NT2/D1 (cell line): ENCODE results near the gene CAPG.

Experiments
- DNase-seq: peaks from one replicate; pipeline ENCODE4 v3.0.0-alpha.2; 2011; ENCODE audit warnings: low read depth, low spot score
- H3K27me3 ChIP-seq: 2 replicates; pipeline ENCODE4 v1.6.0; 2011; ENCODE audit warnings: mild to moderate bottlenecking; ENCODE audit not compliant: insufficient read length, insufficient read depth
- H3K36me3 ChIP-seq: 2 replicates; pipeline ENCODE4 v1.6.1; 2011; ENCODE audit warnings: mild to moderate bottlenecking, low read length, mixed read lengths; ENCODE audit not compliant: insufficient read depth, insufficient read length
- H3K4me1 ChIP-seq: 2 replicates; pipeline ENCODE4 v1.5.1; 2011; ENCODE audit not compliant: insufficient read depth, insufficient read length
- H3K4me3 ChIP-seq: 2 replicates; pipeline ENCODE4 v1.5.1; 2011; ENCODE audit warnings: low read depth; ENCODE audit not compliant: insufficient read length
- H3K9ac ChIP-seq: 2 replicates; pipeline ENCODE4 v1.6.0; 2011; ENCODE audit warnings: low read depth; ENCODE audit not compliant: insufficient read length
- H3K9me3 ChIP-seq: 2 replicates; pipeline ENCODE4 v1.5.1; 2011; ENCODE audit warnings: mild to moderate bottlenecking, low read length; ENCODE audit not compliant: insufficient read depth
- SUZ12 ChIP-seq: IDR thresholded peaks from 2 replicates; pipeline ENCODE4 v1.6.1; 2011; ENCODE audit not compliant: insufficient read length, insufficient read depth; ENCODE audit errors: extremely low read depth
- YY1 ChIP-seq: IDR thresholded peaks from 2 replicates; pipeline ENCODE4 v1.6.1; 2011; ENCODE audit not compliant: insufficient read length, insufficient read depth
- ZNF274 ChIP-seq: IDR thresholded peaks from 2 replicates; pipeline ENCODE4 v1.6.1; 2011; ENCODE audit warnings: mild to moderate bottlenecking, low read depth, low read length

Gene CAPG

DNA sequence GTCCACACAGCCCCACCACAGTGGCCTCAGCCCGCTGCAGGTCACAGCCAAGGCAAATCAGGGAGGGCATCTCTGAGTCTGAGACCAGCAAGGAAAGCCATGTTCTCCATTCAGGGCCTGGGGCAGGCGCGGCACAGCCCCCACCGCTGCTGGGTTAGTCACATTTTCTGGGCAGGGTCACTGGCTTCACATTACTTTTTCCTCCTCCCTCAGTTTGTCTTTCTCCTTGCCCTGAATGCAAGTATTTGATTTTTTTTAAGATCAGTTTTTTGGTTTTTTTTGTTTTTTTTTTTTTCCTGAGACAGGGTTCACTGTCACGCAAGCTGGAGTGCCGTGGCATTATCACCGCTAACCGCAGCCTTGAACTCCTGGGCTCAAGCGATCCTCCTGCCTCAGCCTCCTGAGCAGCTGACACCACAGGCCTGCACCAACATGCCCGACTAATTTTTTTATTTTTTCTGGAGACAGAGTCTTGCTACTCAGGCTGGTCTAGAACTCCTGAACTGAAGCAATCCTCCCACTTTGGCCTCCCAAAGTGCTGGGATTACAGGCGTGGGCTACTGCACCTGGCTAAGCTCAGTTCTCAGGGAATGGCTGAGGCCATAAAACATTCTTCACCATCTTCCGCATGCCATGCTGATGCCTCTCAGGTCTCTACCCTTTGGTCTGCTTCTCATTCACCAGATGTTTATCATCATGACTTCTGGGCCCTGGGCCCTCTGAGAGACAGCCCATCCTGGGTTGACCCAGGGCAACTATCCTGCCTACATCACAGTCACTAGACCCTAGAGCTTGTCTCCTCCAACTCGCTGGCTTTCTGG lies 628 bp upstream of the CAPG start:
- peak overlapping the region; percentile 8 for H3K4me3 ChIP-seq
- H3K36me3 ChIP-seq = no peaks in the 10 kb centered on the region
- H3K27me3 ChIP-seq = no peaks in the 10 kb centered on the region
- DNase-seq = no peak
- TF ChIP-seq SUZ12 (no peak), ZNF274 (no peak), YY1 (no peak)
- H3K4me1 ChIP-seq = peaks cover 8% of the 10 kb centered on the region
- H3K9ac ChIP-seq = peak overlapping the region; percentile 32
- no peaks in the 10 kb centered on the region for H3K9me3 ChIP-seq

DNA sequence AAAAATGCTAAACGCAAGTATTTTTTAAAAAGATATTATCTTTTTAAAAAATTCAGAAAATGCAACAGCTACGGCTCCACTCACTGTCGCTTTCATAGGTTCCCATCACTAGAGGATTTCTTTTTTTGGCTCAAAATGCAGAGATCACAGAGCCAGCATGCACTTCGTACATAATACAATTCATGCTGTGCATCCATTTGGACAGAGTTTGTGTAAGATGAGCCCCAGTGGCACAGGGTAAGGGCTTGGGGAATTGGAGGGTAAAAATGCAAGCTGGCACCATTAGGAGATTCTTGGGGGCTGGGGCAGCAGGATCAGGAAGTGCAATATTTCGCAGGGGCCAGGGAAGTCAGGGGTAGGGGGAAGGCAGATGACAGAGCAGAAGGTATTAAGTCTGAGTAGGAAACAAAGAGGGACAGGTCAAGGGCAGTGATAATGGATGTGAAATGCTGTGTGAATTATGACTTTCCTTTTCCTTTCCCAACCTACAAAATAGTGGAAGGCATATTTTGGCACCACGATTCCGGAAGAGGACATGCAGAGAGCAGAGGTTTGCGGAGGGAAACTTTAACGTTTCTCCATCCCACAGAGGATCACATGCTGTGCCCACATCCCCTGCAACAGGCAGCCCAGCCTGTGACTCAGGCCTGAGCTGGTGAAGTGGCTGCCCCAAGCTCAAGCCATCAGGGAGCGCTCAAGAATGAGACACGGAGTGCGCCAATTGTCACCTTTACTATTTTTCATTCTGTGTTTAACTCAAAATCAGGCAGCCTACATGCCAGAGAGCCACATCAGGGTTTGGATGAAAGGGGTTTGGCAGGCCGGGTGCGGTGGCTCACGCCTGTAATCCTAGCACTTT lies 4.7 kb downstream of the CAPG start:
- Histone ChIP-seq H3K27me3 (no peaks in the 10 kb centered on the region), H3K36me3 (peaks cover 18% of the 10 kb centered on the region), H3K9ac (no peak overlapping the region), H3K4me1 (peaks cover 5% of the 10 kb centered on the region), H3K4me3 (no peak overlapping the region), H3K9me3 (peaks cover 5% of the 10 kb centered on the region)
- TF ChIP-seq YY1 (no peak), ZNF274 (no peak), SUZ12 (no peak)
- DNase-seq = no peak

DNA sequence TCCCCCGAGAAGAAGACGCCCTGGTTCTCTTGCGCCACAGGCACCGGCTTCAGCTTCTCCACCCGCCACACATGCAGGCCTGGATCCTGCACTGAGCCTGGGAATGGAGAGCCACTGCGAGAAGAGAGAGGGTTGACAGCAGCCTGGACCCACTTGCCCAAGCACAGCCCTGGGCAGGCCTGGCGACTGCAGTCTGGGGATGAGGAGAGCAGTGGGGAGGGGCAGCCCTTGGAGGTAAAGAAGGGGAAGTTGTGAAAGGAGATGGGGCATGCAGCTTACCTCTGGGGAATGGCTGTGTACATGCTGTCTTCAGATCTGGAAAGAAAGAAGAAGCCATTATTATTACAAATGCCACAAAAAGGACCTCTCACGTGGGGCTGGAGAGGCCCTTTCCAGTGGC lies 8.3 kb downstream of the CAPG start:
- Histone ChIP-seq H3K9me3 (peaks cover 5% of the 10 kb centered on the region), H3K36me3 (peaks cover 44% of the 10 kb centered on the region), H3K4me1 (peaks cover 2% of the 10 kb centered on the region), H3K27me3 (no peaks in the 10 kb centered on the region), H3K9ac (no peak overlapping the region), H3K4me3 (no peak overlapping the region)
- no peak for TF ChIP-seq SUZ12
- TF ChIP-seq YY1 = no peak
- TF ChIP-seq ZNF274 = no peak
- DNase-seq = no peak

DNA sequence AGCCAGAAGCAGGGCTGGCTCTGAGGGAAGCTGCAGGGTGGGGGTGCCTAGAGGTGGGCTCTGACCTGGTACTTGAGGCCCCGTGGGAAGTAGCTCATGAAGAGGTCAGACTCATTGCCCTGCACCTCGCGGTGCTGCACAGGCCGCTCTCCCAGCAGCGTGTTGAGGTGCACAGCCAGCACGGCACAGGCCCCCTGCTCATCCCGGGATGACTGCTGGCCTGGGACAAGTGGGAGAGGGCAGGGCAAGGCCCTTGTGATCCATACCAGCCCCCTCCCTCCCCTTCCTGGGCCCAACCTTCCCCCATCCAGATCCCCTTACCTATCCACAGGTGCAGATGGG lies 8.7 kb downstream of the CAPG start:
- Histone ChIP-seq H3K4me3 (no peak overlapping the region), H3K9ac (no peak overlapping the region), H3K4me1 (peaks cover 2% of the 10 kb centered on the region), H3K9me3 (peaks cover 5% of the 10 kb centered on the region), H3K36me3 (peaks cover 49% of the 10 kb centered on the region), H3K27me3 (no peaks in the 10 kb centered on the region)
- TF ChIP-seq SUZ12 = no peak
- TF ChIP-seq ZNF274 = no peak
- no peak for TF ChIP-seq YY1
- DNase-seq = no peak

GRCh38 chr2:85400541-85401463 lies 9.4 kb downstream of the CAPG start:
- TF ChIP-seq YY1 = no peak
- TF ChIP-seq SUZ12 = no peak
- TF ChIP-seq ZNF274 = no peak
- peaks cover 5% of the 10 kb centered on the region for H3K9me3 ChIP-seq
- no peaks in the 10 kb centered on the region for H3K27me3 ChIP-seq
- H3K9ac ChIP-seq = no peak overlapping the region
- peaks cover 51% of the 10 kb centered on the region for H3K36me3 ChIP-seq
- H3K4me1 ChIP-seq = peaks cover 2% of the 10 kb centered on the region
- no peak for DNase-seq
- H3K4me3 ChIP-seq = no peak overlapping the region

DNA sequence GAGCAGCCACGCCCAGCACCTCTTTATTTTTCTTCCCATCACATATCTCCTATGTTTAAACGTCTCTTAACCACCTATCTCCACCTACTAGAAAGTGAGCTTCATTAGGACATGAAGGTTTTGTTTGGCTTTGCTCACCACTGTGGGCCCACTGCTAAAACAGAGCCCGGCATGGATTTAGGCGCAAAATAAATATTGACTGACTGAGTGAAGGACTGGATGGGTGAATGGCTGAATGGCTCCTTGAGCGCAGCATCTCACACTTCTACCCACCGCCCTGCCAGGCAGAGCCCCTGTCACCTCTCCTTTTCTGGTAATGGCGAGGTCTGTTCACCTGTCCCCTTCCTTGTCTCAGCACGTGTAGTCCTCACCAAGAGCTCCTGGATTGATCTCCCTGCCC lies 10.1 kb downstream of the CAPG start:
- H3K9me3 ChIP-seq = peaks cover 5% of the 10 kb centered on the region
- H3K4me1 ChIP-seq = peaks cover 2% of the 10 kb centered on the region
- no peak for TF ChIP-seq ZNF274
- no peak for TF ChIP-seq SUZ12
- no peak for TF ChIP-seq YY1
- H3K36me3 ChIP-seq = peaks cover 58% of the 10 kb centered on the region
- DNase-seq = no peak
- H3K27me3 ChIP-seq = no peaks in the 10 kb centered on the region
- H3K4me3 ChIP-seq = no peak overlapping the region
- H3K9ac ChIP-seq = no peak overlapping the region

- DNase-seq = no peak
- no peak for TF ChIP-seq SUZ12
- no peak overlapping the region for H3K9ac ChIP-seq
- H3K4me3 ChIP-seq = no peak overlapping the region
- H3K36me3 ChIP-seq = peaks cover 66% of the 10 kb centered on the region
- peaks cover 7% of the 10 kb centered on the region for H3K4me1 ChIP-seq
- H3K9me3 ChIP-seq = peaks cover 3% of the 10 kb centered on the region
- no peaks in the 10 kb centered on the region for H3K27me3 ChIP-seq
Measured at GRCh38 chr2:85399183-85399455, 11.0 kb downstream of the CAPG start.
